Measurements from ENCODE around the gene CARS1.

CARS1 gene

DNA sequence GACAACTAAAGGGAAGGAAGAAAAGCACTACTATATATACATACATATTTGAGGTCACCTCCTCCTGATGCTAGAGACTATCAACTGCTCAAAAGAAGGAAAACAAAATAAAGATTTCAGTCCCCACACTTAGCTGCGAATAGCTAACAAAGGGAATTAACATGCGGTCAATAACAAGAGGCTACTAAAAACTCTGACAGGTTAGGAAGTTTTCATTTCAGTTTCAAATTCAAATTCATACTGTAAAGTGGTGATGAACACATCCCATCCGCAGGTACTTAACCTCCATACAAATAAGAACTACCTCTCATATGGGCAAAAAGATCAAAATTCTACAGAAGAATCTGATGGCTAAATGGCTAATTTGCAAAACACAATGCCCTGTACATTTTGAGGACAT, 67.7 kb downstream of the CARS1 start:
- Histone ChIP-seq H2BK5ac (ENCODE audit: low read length) (no peak overlapping the region), H2BK15ac (ENCODE audit: low read length) (no peak overlapping the region), H3K27me3 (ENCODE audit: control insufficient read depth in 3 of 3, insufficient read depth in 3 of 3, low read depth in 1 of 3, low read length in 3 of 3) (no peaks in the 10 kb centered on the region), H3K4me1 (ENCODE audit: control insufficient read depth in 2 of 2, insufficient read depth in 1 of 2, low read depth in 1 of 2, low read length in 2 of 2) (peaks cover 3 to 23% of the 10 kb centered on the region in 2 donors), H2BK120ac (ENCODE audit: low read depth, low read length) (no peak overlapping the region), H3K4ac (ENCODE audit: low read length) (no peak overlapping the region), H3K4me2 (ENCODE audit: insufficient read depth, low read length, poor library complexity, severe bottlenecking) (no peak overlapping the region), H3K9me3 (replicated peaks in 1 of 2; ENCODE audit: control insufficient read depth in 2 of 2, insufficient read depth in 1 of 2, low read depth in 1 of 2, low read length in 2 of 2) (no peaks in the 10 kb centered on the region), H4K91ac (ENCODE audit: low read depth, low read length, poor library complexity) (no peak overlapping the region), H3K23ac (ENCODE audit: low read depth, low read length, poor library complexity) (no peak overlapping the region), H3K27ac (replicated peaks; ENCODE audit: low read length) (no peak overlapping the region), H3K9ac (ENCODE audit: low read depth, low read length, poor library complexity) (no peak overlapping the region), H3K79me1 (ENCODE audit: low read depth, low read length) (peaks cover 5% of the 10 kb centered on the region), H3K14ac (ENCODE audit: low read length) (no peak overlapping the region), H2AK5ac (ENCODE audit: low read depth, low read length) (no peak overlapping the region), H4K8ac (ENCODE audit: low read depth, low read length) (no peak overlapping the region), H3K4me3 (ENCODE audit: low read length in 2 of 2) (peak overlapping the region in 1 of 2 donors; percentile 80), H3K18ac (ENCODE audit: low read length) (no peak overlapping the region), H2AFZ (ENCODE audit: low read length) (no peak overlapping the region), H2BK12ac (ENCODE audit: low read length) (no peak overlapping the region), H3K36me3 (replicated peaks in 1 of 2; ENCODE audit: control insufficient read depth in 2 of 2, insufficient read depth in 2 of 2, low read length in 2 of 2) (peaks cover 0 to 44% of the 10 kb centered on the region in 2 donors)
- DNase-seq (ENCODE audit: low spot score) = no peak
- WGBS, 2 donors (ENCODE audit: extremely low coverage in 2 of 2, insufficient read length in 2 of 2, insufficient replicate concordance in 1 of 2) = no CpG with 5 or more reads among the region's 3 CpGs

DNA sequence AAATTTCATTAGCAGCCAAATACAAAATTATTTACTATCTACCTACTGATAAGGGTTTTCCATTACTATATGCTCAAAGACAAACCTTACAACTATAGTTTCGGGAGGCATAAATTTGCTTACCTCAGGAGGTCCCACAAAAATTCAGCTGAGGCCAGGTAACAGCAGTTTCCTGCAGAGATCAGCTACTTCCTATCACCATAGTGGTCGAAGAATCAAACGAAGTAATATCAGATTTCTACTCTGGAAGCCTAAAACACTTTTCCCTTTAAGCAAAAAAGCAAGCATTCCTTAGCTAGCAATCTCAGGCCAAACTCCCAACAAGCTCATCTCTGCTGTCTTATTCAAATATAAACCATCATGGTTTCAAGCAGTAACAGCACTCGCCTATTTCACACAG, 68.2 kb downstream of the CARS1 start:
- WGBS, 2 donors (ENCODE audit: extremely low coverage in 2 of 2, insufficient read length in 2 of 2, insufficient replicate concordance in 1 of 2) = no CpG with 5 or more reads among the region's 4 CpGs
- H2BK5ac ChIP-seq (ENCODE audit: low read length) = no peak overlapping the region
- H4K91ac ChIP-seq (ENCODE audit: low read depth, low read length, poor library complexity) = no peak overlapping the region
- H3K23ac ChIP-seq (ENCODE audit: low read depth, low read length, poor library complexity) = no peak overlapping the region
- H4K8ac ChIP-seq (ENCODE audit: low read depth, low read length) = no peak overlapping the region
- no peak overlapping the region for H3K4ac ChIP-seq (ENCODE audit: low read length)
- H2AFZ ChIP-seq (ENCODE audit: low read length) = no peak overlapping the region
- no peak overlapping the region for H2BK120ac ChIP-seq (ENCODE audit: low read depth, low read length)
- no peaks in the 10 kb centered on the region for H3K9me3 ChIP-seq (replicated peaks in 1 of 2; ENCODE audit: control insufficient read depth in 2 of 2, insufficient read depth in 1 of 2, low read depth in 1 of 2, low read length in 2 of 2)
- H2BK15ac ChIP-seq (ENCODE audit: low read length) = no peak overlapping the region
- H3K36me3 ChIP-seq (replicated peaks in 1 of 2; ENCODE audit: control insufficient read depth in 2 of 2, insufficient read depth in 2 of 2, low read length in 2 of 2) = peaks cover 0 to 46% of the 10 kb centered on the region in 2 donors
- no peak overlapping the region for H3K14ac ChIP-seq (ENCODE audit: low read length)
- H3K18ac ChIP-seq (ENCODE audit: low read length) = no peak overlapping the region
- no peak overlapping the region for H2BK12ac ChIP-seq (ENCODE audit: low read length)
- no peak for DNase-seq (ENCODE audit: low spot score)
- H3K4me3 ChIP-seq (ENCODE audit: low read length in 2 of 2) = peak overlapping the region in 1 of 2 donors; percentile 80
- no peak overlapping the region for H2AK5ac ChIP-seq (ENCODE audit: low read depth, low read length)
- no peak overlapping the region for H3K27ac ChIP-seq (replicated peaks; ENCODE audit: low read length)
- peaks cover 3 to 23% of the 10 kb centered on the region in 2 donors for H3K4me1 ChIP-seq (ENCODE audit: control insufficient read depth in 2 of 2, insufficient read depth in 1 of 2, low read depth in 1 of 2, low read length in 2 of 2)
- no peaks in the 10 kb centered on the region for H3K27me3 ChIP-seq (ENCODE audit: control insufficient read depth in 3 of 3, insufficient read depth in 3 of 3, low read depth in 1 of 3, low read length in 3 of 3)
- H3K9ac ChIP-seq (ENCODE audit: low read depth, low read length, poor library complexity) = no peak overlapping the region
- H3K79me1 ChIP-seq (ENCODE audit: low read depth, low read length) = peaks cover 6% of the 10 kb centered on the region
- H3K4me2 ChIP-seq (ENCODE audit: insufficient read depth, low read length, poor library complexity, severe bottlenecking) = no peak overlapping the region

- H3K79me1 ChIP-seq (ENCODE audit: low read depth, low read length) = peaks cover 6% of the 10 kb centered on the region
- H2AK5ac ChIP-seq (ENCODE audit: low read depth, low read length) = no peak overlapping the region
- no peak overlapping the region for H3K14ac ChIP-seq (ENCODE audit: low read length)
- H3K4me1 ChIP-seq (ENCODE audit: control insufficient read depth in 2 of 2, insufficient read depth in 1 of 2, low read depth in 1 of 2, low read length in 2 of 2) = peaks cover 3 to 23% of the 10 kb centered on the region in 2 donors
- H2AFZ ChIP-seq (ENCODE audit: low read length) = no peak overlapping the region
- H3K9ac ChIP-seq (ENCODE audit: low read depth, low read length, poor library complexity) = no peak overlapping the region
- H3K4me3 ChIP-seq (ENCODE audit: low read length in 2 of 2) = no peak overlapping the region
- H3K27ac ChIP-seq (replicated peaks; ENCODE audit: low read length) = no peak overlapping the region
- H2BK15ac ChIP-seq (ENCODE audit: low read length) = no peak overlapping the region
- no peak overlapping the region for H3K23ac ChIP-seq (ENCODE audit: low read depth, low read length, poor library complexity)
- H3K18ac ChIP-seq (ENCODE audit: low read length) = no peak overlapping the region
- no peak overlapping the region for H3K4me2 ChIP-seq (ENCODE audit: insufficient read depth, low read length, poor library complexity, severe bottlenecking)
- H4K8ac ChIP-seq (ENCODE audit: low read depth, low read length) = no peak overlapping the region
- no peaks in the 10 kb centered on the region for H3K9me3 ChIP-seq (replicated peaks in 1 of 2; ENCODE audit: control insufficient read depth in 2 of 2, insufficient read depth in 1 of 2, low read depth in 1 of 2, low read length in 2 of 2)
- no peak overlapping the region for H2BK12ac ChIP-seq (ENCODE audit: low read length)
- WGBS, 2 donors (ENCODE audit: extremely low coverage in 2 of 2, insufficient read length in 2 of 2, insufficient replicate concordance in 1 of 2) = no CpG with 5 or more reads among the region's 11 CpGs
- H4K91ac ChIP-seq (ENCODE audit: low read depth, low read length, poor library complexity) = no peak overlapping the region
- no peak overlapping the region for H2BK5ac ChIP-seq (ENCODE audit: low read length)
- no peaks in the 10 kb centered on the region for H3K27me3 ChIP-seq (ENCODE audit: control insufficient read depth in 3 of 3, insufficient read depth in 3 of 3, low read depth in 1 of 3, low read length in 3 of 3)
- no peak overlapping the region for H3K4ac ChIP-seq (ENCODE audit: low read length)
- no peak for DNase-seq (ENCODE audit: low spot score)
- peaks cover 0 to 53% of the 10 kb centered on the region in 2 donors for H3K36me3 ChIP-seq (replicated peaks in 1 of 2; ENCODE audit: control insufficient read depth in 2 of 2, insufficient read depth in 2 of 2, low read length in 2 of 2)
- H2BK120ac ChIP-seq (ENCODE audit: low read depth, low read length) = no peak overlapping the region
Measured at GRCh38 chr11:2987881-2988861, 69.1 kb downstream of the CARS1 start.

GRCh38 chr11:2983908-2984307, 73.3 kb downstream of the CARS1 start:
- H2AFZ ChIP-seq (ENCODE audit: low read length) = no peak overlapping the region
- no peak overlapping the region for H2AK5ac ChIP-seq (ENCODE audit: low read depth, low read length)
- no peaks in the 10 kb centered on the region for H3K9me3 ChIP-seq (replicated peaks in 1 of 2; ENCODE audit: control insufficient read depth in 2 of 2, insufficient read depth in 1 of 2, low read depth in 1 of 2, low read length in 2 of 2)
- peaks cover 1% of the 10 kb centered on the region for H3K79me1 ChIP-seq (ENCODE audit: low read depth, low read length)
- H3K9ac ChIP-seq (ENCODE audit: low read depth, low read length, poor library complexity) = no peak overlapping the region
- H3K4ac ChIP-seq (ENCODE audit: low read length) = no peak overlapping the region
- H3K14ac ChIP-seq (ENCODE audit: low read length) = no peak overlapping the region
- H3K23ac ChIP-seq (ENCODE audit: low read depth, low read length, poor library complexity) = no peak overlapping the region
- no peak overlapping the region for H4K8ac ChIP-seq (ENCODE audit: low read depth, low read length)
- H3K36me3 ChIP-seq (replicated peaks in 1 of 2; ENCODE audit: control insufficient read depth in 2 of 2, insufficient read depth in 2 of 2, low read length in 2 of 2) = peaks cover 0 to 89% of the 10 kb centered on the region in 2 donors
- no peak overlapping the region for H3K4me2 ChIP-seq (ENCODE audit: insufficient read depth, low read length, poor library complexity, severe bottlenecking)
- no CpG with 5 or more reads among the region's 4 CpGs for WGBS, 2 donors (ENCODE audit: extremely low coverage in 2 of 2, insufficient read length in 2 of 2, insufficient replicate concordance in 1 of 2)
- no peak overlapping the region for H3K4me3 ChIP-seq (ENCODE audit: low read length in 2 of 2)
- no peak overlapping the region for H4K91ac ChIP-seq (ENCODE audit: low read depth, low read length, poor library complexity)
- H3K27ac ChIP-seq (replicated peaks; ENCODE audit: low read length) = no peak overlapping the region
- H3K27me3 ChIP-seq (ENCODE audit: control insufficient read depth in 3 of 3, insufficient read depth in 3 of 3, low read depth in 1 of 3, low read length in 3 of 3) = no peaks in the 10 kb centered on the region
- H2BK120ac ChIP-seq (ENCODE audit: low read depth, low read length) = no peak overlapping the region
- H2BK12ac ChIP-seq (ENCODE audit: low read length) = no peak overlapping the region
- H2BK5ac ChIP-seq (ENCODE audit: low read length) = no peak overlapping the region
- DNase-seq (ENCODE audit: low spot score) = no peak
- H3K4me1 ChIP-seq (ENCODE audit: control insufficient read depth in 2 of 2, insufficient read depth in 1 of 2, low read depth in 1 of 2, low read length in 2 of 2) = peaks cover 0 to 10% of the 10 kb centered on the region in 2 donors
- H2BK15ac ChIP-seq (ENCODE audit: low read length) = no peak overlapping the region
- H3K18ac ChIP-seq (ENCODE audit: low read length) = no peak overlapping the region

All from neuronal stem cell (in vitro differentiated cells).